GM21526 (cell line): ENCODE results near the gene JPH4.
"Not testable (repeated sequence)": the region's sequence is repeated elsewhere in the genome, so short reads cannot be mapped to it uniquely, and the experiment has no call there.

Experiments
- ATAC-seq: cut with Tn5 transposase; IDR thresholded peaks from one replicate; pipeline ENCODE4 v1.9.1; 2021; ENCODE audit warnings: moderate library complexity; ENCODE audit not compliant: unreplicated experiment, low FRiP score

JPH4 gene

GRCh38 chr14:23551266-23552028, 27.1 kb downstream of the JPH4 start, which contains the start of gene ZFHX2:
ZFHX2 (minus strand) TSS chr14:23551765; CDS start chr14:23535325, 16,440 bp downstream.
- peak; percentile 70 for ATAC-seq

DNA sequence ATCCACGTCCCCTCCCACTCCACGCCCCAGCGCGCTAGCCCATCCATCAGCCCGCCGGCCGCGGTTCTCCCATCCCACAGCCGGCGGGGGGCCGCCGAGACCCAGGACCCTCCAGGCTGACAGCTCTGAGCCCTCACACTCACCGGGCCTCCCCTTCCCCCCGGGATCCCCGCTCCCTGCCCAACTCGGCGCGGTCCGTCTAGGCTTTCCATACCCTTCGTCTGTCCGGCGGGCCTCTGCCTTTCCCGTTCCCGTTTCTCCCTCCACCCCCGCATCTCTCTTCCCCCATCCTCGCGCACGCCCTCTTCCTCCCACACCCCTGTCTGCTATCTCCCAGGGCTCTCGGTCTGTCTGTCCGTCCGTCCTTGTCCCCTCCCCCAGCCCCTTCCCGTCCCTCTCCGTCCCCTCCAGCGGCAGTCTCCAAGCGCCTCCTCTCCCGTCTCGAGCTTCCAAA, 27.8 kb downstream of the JPH4 start:
- ATAC-seq, result no peak

- ATAC-seq, result no peak
These were observed 28.3 kb downstream of the JPH4 start for GRCh38 chr14:23550131-23550811.

GRCh38 chr14:23548351-23549318, 30.0 kb downstream of the JPH4 start:
- ATAC-seq, result no peak

DNA sequence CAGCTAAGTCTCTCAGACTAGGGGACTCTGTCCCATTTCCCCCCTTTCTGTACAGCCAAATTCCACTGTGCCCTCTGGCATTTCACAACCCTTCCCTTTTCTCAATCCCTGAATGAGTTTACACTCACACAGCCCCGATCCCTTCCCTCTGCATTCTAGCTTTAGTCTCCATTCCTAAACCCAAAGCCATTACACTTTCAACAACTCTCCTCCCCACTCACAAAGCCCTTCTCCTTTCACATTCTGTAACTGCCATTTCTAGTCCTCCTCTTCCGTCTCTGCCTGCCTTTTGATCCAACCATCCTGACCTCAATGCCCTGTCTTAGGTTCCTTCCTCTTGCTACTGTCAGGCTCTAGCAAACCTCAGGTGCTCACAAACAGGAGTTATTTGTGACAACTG, 30.7 kb downstream of the JPH4 start:
- ATAC-seq, result no peak

- no peak for ATAC-seq
These were observed 32.0 kb downstream of the JPH4 start for GRCh38 chr14:23546450-23547035.

DNA sequence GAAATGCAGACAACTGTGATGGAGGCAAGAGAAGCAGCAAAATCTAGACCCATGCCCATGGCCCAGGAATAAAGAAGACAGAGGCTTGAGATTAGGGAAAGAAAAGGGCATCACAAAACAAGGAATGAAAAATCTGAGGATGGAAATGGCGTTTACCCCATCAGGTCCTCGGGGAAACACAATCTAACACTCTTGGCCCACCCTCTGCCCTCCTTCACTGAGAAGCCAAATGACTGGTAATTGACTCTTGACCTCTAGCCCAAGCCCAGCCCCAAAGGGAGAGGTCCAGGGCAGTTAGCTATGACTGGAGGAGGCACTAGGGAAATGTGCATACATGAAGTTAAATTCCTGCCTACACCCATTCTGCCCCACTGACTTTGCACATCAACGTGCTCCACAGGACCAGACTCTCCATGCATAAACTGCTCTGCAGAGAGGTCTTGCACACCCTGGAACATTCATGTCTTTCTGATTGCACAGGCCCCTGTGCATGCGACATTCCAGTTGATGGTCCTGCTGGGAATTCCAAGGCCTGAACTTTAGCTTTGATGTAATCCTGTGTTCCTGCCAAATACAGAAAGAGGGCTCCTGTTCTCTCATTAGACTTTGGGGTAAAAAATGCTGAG, 32.7 kb downstream of the JPH4 start:
- ATAC-seq, result no peak

- no peak for ATAC-seq
These were observed 33.8 kb downstream of the JPH4 start for GRCh38 chr14:23544511-23545447.

DNA sequence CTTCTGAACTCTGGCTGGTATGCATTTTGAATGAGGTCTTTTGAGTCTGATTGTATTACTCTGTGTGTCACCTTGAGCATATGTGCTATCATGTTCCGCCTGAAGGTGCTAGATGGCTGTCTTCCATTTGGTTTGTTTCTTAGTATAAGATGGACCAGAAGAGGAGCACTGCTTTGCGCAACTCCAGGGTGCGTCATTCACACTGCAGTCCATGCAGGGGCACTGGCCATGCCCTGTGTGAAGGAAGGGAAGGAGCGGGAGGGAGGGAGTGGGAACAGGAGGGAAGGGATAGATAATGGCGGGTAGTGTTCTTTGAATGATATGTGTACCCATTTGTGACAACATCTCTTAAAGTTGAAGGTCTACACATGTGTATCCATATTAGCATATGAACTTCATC, 35.2 kb downstream of the JPH4 start:
- no peak for ATAC-seq

- no peak for ATAC-seq
These were observed 36.3 kb downstream of the JPH4 start for GRCh38 chr14:23542261-23542660.

- ATAC-seq, result no peak
These were observed 38.5 kb downstream of the JPH4 start for GRCh38 chr14:23540141-23540469.

GRCh38 chr14:23539248-23540140, 39.1 kb downstream of the JPH4 start:
- no peak for ATAC-seq

- no peak for ATAC-seq
These were observed 39.8 kb downstream of the JPH4 start for GRCh38 chr14:23538785-23539184.

- ATAC-seq, result no peak
These were observed 40.4 kb downstream of the JPH4 start for GRCh38 chr14:23538050-23538718.

DNA sequence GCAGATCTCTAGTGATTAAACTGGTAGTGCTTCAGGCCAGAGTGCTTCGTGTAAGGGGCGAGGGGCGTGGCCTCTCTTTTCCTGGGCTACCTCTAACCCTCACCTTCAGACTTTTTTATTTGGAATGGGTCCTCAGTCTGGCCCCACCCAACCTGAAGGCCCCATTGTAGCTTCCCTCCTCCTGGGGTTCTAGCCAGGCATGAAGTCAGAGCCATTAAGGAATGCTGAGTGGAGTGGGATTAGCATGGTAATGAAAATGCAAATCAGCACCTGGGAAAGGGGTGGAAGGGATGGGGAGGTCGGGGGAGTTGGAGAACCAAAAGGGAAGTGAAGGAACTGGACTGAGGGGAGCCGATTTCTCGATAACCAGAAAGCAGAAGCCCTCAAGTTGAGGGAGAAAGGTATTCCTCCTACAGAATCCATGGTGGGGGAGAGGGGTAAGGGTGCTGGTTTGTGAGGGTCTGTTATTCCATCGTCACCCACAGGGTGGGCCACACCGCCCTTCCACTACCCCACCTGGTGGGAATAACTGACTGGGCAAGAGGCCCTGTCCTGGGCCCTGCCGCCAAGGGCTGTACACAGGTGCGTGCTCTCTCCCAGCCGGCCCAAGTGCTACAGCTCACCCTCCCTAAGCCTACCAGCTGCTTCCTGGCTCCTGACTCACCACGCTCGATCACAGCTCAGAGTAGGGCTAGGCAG, 41.1 kb downstream of the JPH4 start:
- no peak for ATAC-seq

GRCh38 chr14:23536906-23537305, 41.7 kb downstream of the JPH4 start:
- not testable (repeated sequence) for ATAC-seq

DNA sequence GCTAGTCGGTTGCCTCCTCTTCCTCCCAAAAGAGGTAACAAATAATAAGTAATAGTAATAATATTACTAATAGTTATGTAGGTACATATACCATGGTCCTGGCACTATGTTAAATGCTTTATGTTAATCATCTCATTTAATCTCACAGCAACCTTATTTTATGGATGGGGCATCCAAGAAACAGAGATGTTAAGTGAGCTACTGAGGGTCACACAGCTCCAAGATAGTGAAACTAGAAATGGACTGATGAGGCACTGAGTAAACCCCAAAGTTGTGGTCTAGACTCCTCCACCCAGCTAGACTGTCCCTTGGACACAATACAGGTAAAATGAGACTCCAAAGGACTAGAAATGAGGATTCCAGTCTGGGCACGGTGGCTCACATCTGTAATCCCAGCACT, 42.1 kb downstream of the JPH4 start:
- ATAC-seq, result no peak
